ENCODE data around the gene CCDC73. TPM values are rescaled to one million over a fixed set of nuclear protein-coding genes. Genes with fewer than 3 reads are reported as not detected.

CCDC73 gene
- total RNA-seq, 4 donors from 2014 or later: 0.15 to 0.27 TPM; not detected in 2

DNA sequence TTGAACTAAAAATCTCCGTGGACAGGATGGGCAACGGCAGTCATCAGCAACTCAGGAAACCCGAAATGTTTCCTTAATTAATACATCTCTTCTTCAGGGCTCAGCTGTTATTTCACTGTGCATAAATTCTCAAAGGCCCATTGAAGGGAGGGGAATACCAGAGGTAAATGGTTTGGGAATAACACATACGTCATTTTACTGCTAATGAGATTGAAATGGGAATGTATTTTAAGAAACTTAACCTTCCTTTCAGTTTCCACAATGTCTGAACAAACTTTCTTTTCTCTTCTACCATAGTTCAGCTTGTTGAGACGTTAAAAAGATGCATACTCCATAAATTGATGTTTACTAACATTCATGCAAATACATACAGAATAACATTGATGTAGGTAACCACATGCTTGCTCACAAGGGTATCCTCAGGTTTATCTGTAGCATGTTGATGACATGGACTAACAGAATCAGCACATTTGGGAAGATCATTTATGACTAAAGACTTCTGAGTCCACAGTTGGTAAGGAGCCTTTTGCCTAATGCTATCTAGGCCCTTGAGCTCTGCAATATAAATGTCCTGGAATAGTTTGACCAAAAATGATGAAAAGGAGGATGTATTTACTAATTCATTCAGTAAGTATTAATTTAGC, 27.6 kb upstream of the CCDC73 start:
- TF ChIP-seq, protein P1, sequence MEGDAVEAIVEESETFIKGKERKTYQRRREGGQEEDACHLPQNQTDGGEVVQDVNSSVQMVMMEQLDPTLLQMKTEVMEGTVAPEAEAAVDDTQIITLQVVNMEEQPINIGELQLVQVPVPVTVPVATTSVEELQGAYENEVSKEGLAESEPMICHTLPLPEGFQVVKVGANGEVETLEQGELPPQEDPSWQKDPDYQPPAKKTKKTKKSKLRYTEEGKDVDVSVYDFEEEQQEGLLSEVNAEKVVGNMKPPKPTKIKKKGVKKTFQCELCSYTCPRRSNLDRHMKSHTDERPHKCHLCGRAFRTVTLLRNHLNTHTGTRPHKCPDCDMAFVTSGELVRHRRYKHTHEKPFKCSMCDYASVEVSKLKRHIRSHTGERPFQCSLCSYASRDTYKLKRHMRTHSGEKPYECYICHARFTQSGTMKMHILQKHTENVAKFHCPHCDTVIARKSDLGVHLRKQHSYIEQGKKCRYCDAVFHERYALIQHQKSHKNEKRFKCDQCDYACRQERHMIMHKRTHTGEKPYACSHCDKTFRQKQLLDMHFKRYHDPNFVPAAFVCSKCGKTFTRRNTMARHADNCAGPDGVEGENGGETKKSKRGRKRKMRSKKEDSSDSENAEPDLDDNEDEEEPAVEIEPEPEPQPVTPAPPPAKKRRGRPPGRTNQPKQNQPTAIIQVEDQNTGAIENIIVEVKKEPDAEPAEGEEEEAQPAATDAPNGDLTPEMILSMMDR (IDR thresholded peaks at IDR 0.05): no peak
- no peak for TF ChIP-seq POLR2A (IDR thresholded peaks at IDR 0.05)
- intact Hi-C loops (cut with DNase I): no loop called here
- H3K36me3 ChIP-seq: no peaks in the 10 kb centered on the region
- no peaks in the 10 kb centered on the region for H3K27me3 ChIP-seq
- H3K9me3 ChIP-seq: no peaks in the 10 kb centered on the region
- 68 to 78% methylated on average over 5 of the region's 5 CpGs for WGBS, 2 donors
- no peaks in the 10 kb centered on the region for H3K4me1 ChIP-seq
- H3K27ac ChIP-seq: no peak overlapping the region
- no peak for DNase-seq
- H3K4me3 ChIP-seq (replicated peaks in 1 of 3): no peak overlapping the region

DNA sequence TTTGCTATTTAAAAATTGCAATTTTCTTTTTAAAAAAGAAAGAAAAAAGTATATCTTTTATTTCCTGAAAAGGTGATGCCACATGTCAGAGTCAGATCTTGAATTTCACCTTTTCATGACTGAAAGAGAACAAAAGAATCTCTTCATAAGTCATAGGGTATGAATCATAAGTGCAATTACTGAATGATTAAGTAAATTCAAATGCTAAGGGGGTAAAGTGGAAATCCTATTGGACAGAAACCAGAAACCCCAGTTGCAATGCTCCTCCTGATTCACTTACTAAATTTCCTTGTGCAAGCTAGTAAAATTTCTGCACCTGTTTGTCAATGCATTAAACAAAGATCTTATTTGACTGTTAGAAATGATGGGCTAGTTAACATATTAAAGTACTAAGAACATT, 27.1 kb upstream of the CCDC73 start:
- H3K36me3 ChIP-seq: no peaks in the 10 kb centered on the region
- no peaks in the 10 kb centered on the region for H3K4me1 ChIP-seq
- H3K27ac ChIP-seq: no peak overlapping the region
- no peak overlapping the region for H3K4me3 ChIP-seq (replicated peaks in 1 of 3)
- no peaks in the 10 kb centered on the region for H3K27me3 ChIP-seq
- H3K9me3 ChIP-seq: no peaks in the 10 kb centered on the region
- DNase-seq: no peak
- TF ChIP-seq POLR2A (IDR thresholded peaks at IDR 0.05): no peak
- TF ChIP-seq, protein P1 (IDR thresholded peaks at IDR 0.05): no peak
- intact Hi-C loops (cut with DNase I): no loop called here

DNA sequence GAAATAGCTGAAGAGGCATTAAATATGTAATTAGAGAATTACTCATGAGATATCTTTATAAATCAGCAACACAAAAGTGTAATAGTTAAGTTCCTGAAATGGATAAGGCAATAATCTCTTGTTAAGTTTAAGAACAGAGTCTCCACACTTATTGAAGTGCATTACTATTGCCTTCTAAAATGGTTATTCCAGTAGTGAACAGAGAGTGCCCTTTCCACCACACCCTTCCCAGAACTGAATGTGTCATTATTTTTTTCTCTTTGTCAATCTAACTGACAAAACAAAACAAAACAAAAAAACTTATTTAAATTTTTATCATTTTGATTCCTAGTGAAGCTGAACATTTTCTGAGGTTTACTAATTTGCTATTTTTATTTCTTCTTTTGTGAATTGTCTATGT, 26.0 kb upstream of the CCDC73 start:
- H3K4me1 ChIP-seq: no peaks in the 10 kb centered on the region
- no peaks in the 10 kb centered on the region for H3K36me3 ChIP-seq
- H3K27me3 ChIP-seq: no peaks in the 10 kb centered on the region
- H3K27ac ChIP-seq: no peak overlapping the region
- no peak for DNase-seq
- TF ChIP-seq, protein P1 (IDR thresholded peaks at IDR 0.05): no peak
- no peak for TF ChIP-seq POLR2A (IDR thresholded peaks at IDR 0.05)
- no peaks in the 10 kb centered on the region for H3K9me3 ChIP-seq
- H3K4me3 ChIP-seq (replicated peaks in 1 of 3): no peak overlapping the region
- intact Hi-C loops (cut with DNase I): no loop called here

DNA sequence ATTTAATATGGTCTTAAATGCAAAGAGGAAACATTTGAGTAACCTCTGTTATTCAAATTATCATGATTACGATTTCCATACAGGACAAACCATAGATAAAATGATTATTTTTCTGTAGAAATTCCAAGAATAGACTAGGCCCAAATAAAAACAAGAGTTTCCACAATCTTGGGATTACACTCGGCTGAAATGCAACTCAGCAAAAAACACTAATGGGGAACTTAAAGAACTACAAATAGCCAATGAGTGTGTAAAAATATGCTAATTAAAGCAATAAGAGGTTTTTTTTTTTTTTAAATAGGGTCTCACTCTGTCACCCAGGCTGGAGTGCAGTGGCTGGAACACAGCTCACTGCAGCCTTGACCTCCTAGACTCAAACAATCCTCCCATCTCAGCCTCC, 24.7 kb upstream of the CCDC73 start:
- Histone ChIP-seq H3K4me3 (replicated peaks in 1 of 3) (no peak overlapping the region), H3K9me3 (no peaks in the 10 kb centered on the region), H3K4me1 (no peaks in the 10 kb centered on the region), H3K36me3 (no peaks in the 10 kb centered on the region), H3K27ac (no peak overlapping the region), H3K27me3 (no peaks in the 10 kb centered on the region)
- no peak for TF ChIP-seq POLR2A (IDR thresholded peaks at IDR 0.05)
- TF ChIP-seq, protein P1 (IDR thresholded peaks at IDR 0.05): no peak
- 73 to 85% methylated on average over 2 of the region's 2 CpGs for WGBS, 2 donors
- intact Hi-C loops (cut with DNase I): no loop called here
- DNase-seq: no peak

- no peaks in the 10 kb centered on the region for H3K36me3 ChIP-seq
- 77 to 86% methylated on average over 3 of the region's 3 CpGs for WGBS, 2 donors
- no peak overlapping the region for H3K4me3 ChIP-seq (replicated peaks in 1 of 3)
- no peaks in the 10 kb centered on the region for H3K4me1 ChIP-seq
- intact Hi-C loops (cut with DNase I): no loop called here
- no peak for TF ChIP-seq POLR2A (IDR thresholded peaks at IDR 0.05)
- TF ChIP-seq, protein P1 (IDR thresholded peaks at IDR 0.05): no peak
- H3K9me3 ChIP-seq: no peaks in the 10 kb centered on the region
- DNase-seq: no peak
- H3K27ac ChIP-seq: no peak overlapping the region
- H3K27me3 ChIP-seq: no peaks in the 10 kb centered on the region
Measured at GRCh38 chr11:32817852-32818183, 23.4 kb upstream of the CCDC73 start.

All from thyroid gland (tissue), 4 donors.